ENCODE data around the gene EMC7. TPM values are rescaled to one million over a fixed set of nuclear protein-coding genes. Genes with fewer than 3 reads are reported as not detected.

The EMC7 gene
- polyA plus RNA-seq, 4 donors: 91.7 to 101 (median 98.2) TPM

DNA sequence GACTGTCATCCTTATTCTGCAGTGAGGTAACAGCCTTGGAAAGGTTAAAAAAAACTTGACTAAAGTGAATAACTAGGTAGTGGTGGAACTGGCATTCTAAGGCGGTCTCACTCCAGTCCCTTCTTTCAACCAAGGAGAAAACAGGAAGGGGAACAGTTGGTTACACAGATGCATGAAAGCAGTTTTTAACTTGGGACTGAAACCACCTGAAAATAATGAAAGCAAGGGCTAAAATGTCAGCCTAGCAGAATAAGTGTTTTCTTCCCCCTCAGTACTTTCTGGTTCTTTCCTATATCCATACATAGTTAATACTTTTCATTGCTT, 61.9 kb downstream of the EMC7 start:
- DNase-seq (ENCODE audit: low read depth in 4 of 4, low spot score in 3 of 4): no peak

DNA sequence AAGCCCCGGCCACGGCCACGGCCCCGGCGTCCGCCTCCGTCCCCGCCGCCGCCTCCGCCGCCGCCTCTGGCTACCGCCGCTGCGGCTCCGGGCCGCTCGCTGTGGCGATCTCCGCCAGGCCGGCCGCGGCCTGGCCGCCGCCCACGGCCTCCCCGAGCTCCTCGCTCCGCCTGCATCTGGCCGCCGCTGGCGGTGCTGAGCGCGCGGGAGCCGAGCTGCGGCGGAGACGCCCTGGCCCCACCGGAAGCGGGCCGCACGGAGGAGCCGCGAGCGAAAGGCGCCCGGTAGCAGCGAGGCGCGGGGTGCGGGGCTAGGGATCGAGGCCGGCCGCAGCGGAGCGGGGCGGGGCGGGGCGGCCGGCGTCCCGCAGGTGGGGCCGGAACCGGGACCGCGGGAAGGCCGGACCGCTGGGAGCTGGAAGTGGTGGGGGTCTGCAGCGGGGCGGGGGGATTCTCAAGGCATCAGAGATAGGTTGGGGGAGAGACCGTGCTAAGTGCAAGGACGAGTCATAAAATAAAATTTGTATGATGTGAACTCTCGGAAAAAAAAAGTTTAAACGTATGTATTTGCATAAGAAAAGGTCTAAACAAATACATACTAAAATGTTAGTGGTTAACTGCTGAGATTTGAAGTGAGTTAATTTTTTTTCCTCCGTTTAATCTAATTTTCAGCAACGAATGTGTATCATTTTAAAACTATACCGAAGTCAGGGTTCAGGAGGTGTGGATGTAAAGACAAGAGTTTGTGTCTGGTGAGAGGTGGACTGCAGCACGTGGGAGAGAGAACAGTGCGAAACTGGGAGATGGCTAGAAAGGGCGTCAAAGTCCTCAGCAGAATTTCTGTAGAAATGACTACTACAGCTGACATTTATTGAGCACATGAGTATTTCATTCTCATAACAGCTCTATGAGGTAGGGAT, 62.5 kb downstream of the EMC7 start, which contains the start of gene AVEN:
Gene AVEN (minus strand): TSS at position 334 of the 919 bp plus-strand sequence. CDS start 158 bp downstream, at position 176.
- DNase-seq (ENCODE audit: low read depth in 4 of 4, low spot score in 3 of 4): no peak

DNA sequence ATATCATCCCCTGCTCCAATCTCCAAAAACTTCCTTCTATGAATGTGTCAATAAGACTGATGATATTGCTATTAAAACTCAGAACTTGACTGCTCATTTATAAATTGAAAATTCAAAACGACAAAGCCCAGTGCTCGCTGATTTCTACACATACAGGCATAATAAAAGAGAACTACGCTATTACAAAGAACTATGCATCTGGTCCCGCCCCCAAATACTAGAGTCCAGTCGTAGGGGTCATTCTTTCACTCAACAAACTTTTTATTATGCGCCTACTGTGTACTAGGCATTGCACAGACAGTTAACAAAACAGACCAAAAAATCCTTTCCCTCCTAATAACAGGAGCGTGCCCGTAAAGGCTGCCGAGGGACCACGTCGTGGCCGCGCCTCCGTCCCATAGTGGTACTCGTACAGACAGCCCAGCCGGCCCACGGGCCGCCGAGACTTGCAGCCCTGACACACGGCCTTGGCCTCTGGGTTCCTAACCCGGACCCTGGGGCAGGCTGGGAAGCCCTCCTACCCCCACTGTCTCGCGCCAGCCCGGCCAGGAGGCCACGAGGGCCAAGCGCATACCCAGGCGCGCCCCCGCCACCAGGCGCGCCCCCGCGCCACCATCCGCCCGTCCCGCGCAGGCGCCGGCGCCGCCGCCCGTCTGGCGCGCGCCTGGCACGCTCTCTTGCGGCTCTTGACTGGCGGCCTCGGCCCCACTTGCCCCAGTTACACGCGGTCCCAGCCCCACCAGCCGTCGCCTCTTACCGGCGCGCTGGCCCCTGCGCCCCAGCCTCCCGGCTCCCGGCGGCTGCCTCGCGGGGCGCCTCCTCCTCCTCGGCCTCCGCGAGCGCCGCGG, 63.4 kb downstream of the EMC7 start:
- peak in 3 of 4 donors; percentile 59 to 68 (median 64) for DNase-seq (ENCODE audit: low read depth in 4 of 4, low spot score in 3 of 4)

Other genes starting within 250 kb of the EMC7 start
- gene CHRM5, start 133.4 kb downstream of the EMC7 start, polyA plus RNA-seq (ENCODE audit: insufficient read length in 4 of 4): under 1 TPM; 0.13 to 0.24 (median 0.18) TPM
- gene AVEN, start 62.7 kb downstream of the EMC7 start, polyA plus RNA-seq (ENCODE audit: insufficient read length in 4 of 4): 10 to 100 TPM; 10.7 to 15.9 (median 12.5) TPM
- 1 to 10 TPM; 1.5 to 2.2 (median 2.0) TPM for gene PGBD4, start 221 bp upstream of the EMC7 start, polyA plus RNA-seq (ENCODE audit: insufficient read length in 4 of 4)
- gene KATNBL1, start 108.2 kb upstream of the EMC7 start, polyA plus RNA-seq (ENCODE audit: insufficient read length in 4 of 4): 10 to 100 TPM; 47.4 to 70.3 (median 54.3) TPM
- 100 to 1,000 TPM; 125 to 140 (median 134) TPM for gene EMC4, start 123.2 kb upstream of the EMC7 start, polyA plus RNA-seq (ENCODE audit: insufficient read length in 4 of 4)
- gene SLC12A6, start 235.9 kb upstream of the EMC7 start, polyA plus RNA-seq (ENCODE audit: insufficient read length in 4 of 4): 10 to 100 TPM; 18.7 to 24.4 (median 21.1) TPM
- gene NOP10, start 241.3 kb upstream of the EMC7 start, polyA plus RNA-seq (ENCODE audit: insufficient read length in 4 of 4): 100 to 1,000 TPM; 122 to 148 (median 139) TPM
- under 1 TPM in 2 of 4 donors, not detected in 2; 0.04 to 0.06 TPM for gene NUTM1, start 241.5 kb upstream of the EMC7 start, polyA plus RNA-seq (ENCODE audit: insufficient read length in 4 of 4)